IMR-90 (cell line): ENCODE measurements around the gene DNAH6. TPM values are rescaled to one million over a fixed set of nuclear protein-coding genes. Genes with fewer than 3 reads are reported as not detected.

Experiments
- ATAC-seq: fragments of 200-7000 bp; cut with Tn5 transposase; 2 replicates; pipeline ENCODE4 v1.9.1; 2020; ENCODE audit warnings: low read depth, mild to moderate bottlenecking, moderate library complexity
- BruUV-seq: library from RNA; stranded (reverse); fragments of 400-500 nt; replicated peaks from 2 replicates; lab custom pipeline; 2021; lab: Mats Ljungman, UMichigan
- CTCF ChIA-PET: fragments of 300-600 bp; formaldehyde crosslinking; extraction: SDS; loops from one replicate; lab custom pipeline; 2021; ENCODE audit warnings: antibody characterized with exemption; lab: Yijun Ruan, JAX
- POLR2A ChIA-PET: fragments of 300-600 bp; sonication (Branson Sonifier 250); formaldehyde crosslinking; loops from one replicate; lab custom pipeline; 2022; ENCODE audit warnings: antibody characterized with exemption; ENCODE audit not compliant: unreplicated experiment; lab: Charles Lee
- DNase-seq: peaks from one replicate; pipeline ENCODE4 v3.0.0; 2013
- H2AFZ ChIP-seq: replicated peaks from 2 replicates; pipeline ENCODE3; 2013; ENCODE audit warnings: low read length, mild to moderate bottlenecking; ENCODE audit not compliant: poor library complexity
- H2AK5ac ChIP-seq: 2 replicates; pipeline ENCODE4 v1.6.1; 2013; ENCODE audit warnings: low read depth, low read length, inconsistent platforms
- H2AK9ac ChIP-seq: replicated peaks from 2 replicates; pipeline ENCODE3; 2013; ENCODE audit warnings: mild to moderate bottlenecking, low read depth, low read length, moderate library complexity; ENCODE audit not compliant: poor library complexity
- H2BK120ac ChIP-seq: 2 replicates; pipeline ENCODE4 v1.6.1; 2013; ENCODE audit warnings: low read depth, low read length, inconsistent platforms
- H2BK15ac ChIP-seq: 3 replicates; pipeline ENCODE4 v1.6.1; 2013; ENCODE audit warnings: low read depth, low read length, inconsistent platforms
- H2BK20ac ChIP-seq: 2 replicates; pipeline ENCODE4 v1.6.1; 2013; ENCODE audit warnings: low read depth, mild to moderate bottlenecking, inconsistent platforms, low read length, moderate library complexity
- H2BK5ac ChIP-seq: 2 replicates; pipeline ENCODE4 v1.6.1; 2013; ENCODE audit warnings: mild to moderate bottlenecking, low read depth, low read length, inconsistent platforms; ENCODE audit not compliant: poor library complexity, severe bottlenecking
- H3K14ac ChIP-seq: replicated peaks from 2 replicates; pipeline ENCODE4 v1.6.1; 2013; ENCODE audit warnings: low read depth, low read length, inconsistent platforms
- H3K18ac ChIP-seq: 2 replicates; pipeline ENCODE4 v1.6.1; 2013; ENCODE audit warnings: low read depth, low read length, control low read depth
- H3K23ac ChIP-seq: 2 replicates; pipeline ENCODE4 v1.6.1; 2013; ENCODE audit warnings: low read depth, low read length, inconsistent platforms
- H3K27ac ChIP-seq: 2 replicates; pipeline ENCODE4 v1.5.1; 2013; ENCODE audit warnings: mild to moderate bottlenecking, control low read depth, low read length; ENCODE audit not compliant: insufficient read depth
- H3K27me3 ChIP-seq: 2 replicates; pipeline ENCODE4 v1.6.1; 2013; ENCODE audit warnings: low read length; ENCODE audit not compliant: control insufficient read depth, insufficient read depth
- H3K36me3 ChIP-seq: 2 replicates; pipeline ENCODE4 v1.6.1; 2013; ENCODE audit warnings: low read length, mixed read lengths; ENCODE audit not compliant: control insufficient read depth, insufficient read depth
- H3K4ac ChIP-seq: 2 replicates; pipeline ENCODE4 v1.6.1; 2013; ENCODE audit warnings: low read depth, low read length, inconsistent platforms
- H3K4me1 ChIP-seq: 2 replicates; pipeline ENCODE4 v1.6.1; 2013; ENCODE audit warnings: low read length, mixed read lengths; ENCODE audit not compliant: control insufficient read depth, insufficient read depth
- H3K4me2 ChIP-seq: 2 replicates; pipeline ENCODE4 v1.6.1; 2013; ENCODE audit warnings: low read depth, mild to moderate bottlenecking, control low read depth, low read length, moderate library complexity
- H3K4me3 ChIP-seq: 2 replicates; pipeline ENCODE4 v1.5.1; 2013; ENCODE audit warnings: low read depth, mild to moderate bottlenecking, control low read depth, low read length, moderate library complexity; ENCODE audit not compliant: insufficient read depth
- H3K56ac ChIP-seq: 2 replicates; pipeline ENCODE4 v1.6.1; 2013; ENCODE audit warnings: low read length, inconsistent platforms; ENCODE audit not compliant: insufficient read depth; ENCODE audit errors: extremely low read depth
- H3K79me1 ChIP-seq, 2 experiments: 2 replicates each; pipeline ENCODE4 v1.6.1; 2013; ENCODE audit warnings: low read length in 2 of 2, inconsistent platforms in 1 of 2, low read depth in 1 of 2
- H3K9ac ChIP-seq: 2 replicates; pipeline ENCODE4 v1.6.1; 2013; ENCODE audit warnings: low read depth, low read length, control low read depth
- H3K9me1 ChIP-seq: 2 replicates; pipeline ENCODE4 v1.6.1; 2013; ENCODE audit warnings: low read length, inconsistent platforms; ENCODE audit not compliant: insufficient read depth
- H3K9me3 ChIP-seq: 2 replicates; pipeline ENCODE4 v1.6.1; 2013; ENCODE audit warnings: low read length; ENCODE audit not compliant: control insufficient read depth, insufficient read depth
- H4K20me1 ChIP-seq: 2 replicates; pipeline ENCODE4 v1.6.1; 2013; ENCODE audit warnings: low read length, inconsistent platforms; ENCODE audit not compliant: insufficient read depth
- H4K5ac ChIP-seq: 2 replicates; pipeline ENCODE4 v1.6.1; 2013; ENCODE audit warnings: mild to moderate bottlenecking, low read depth, low read length, control low read depth
- H4K8ac ChIP-seq, 2 experiments: 2 replicates each; pipeline ENCODE4 v1.6.1; 2013; ENCODE audit warnings: low read depth in 2 of 2, low read length in 2 of 2, control low read depth in 1 of 2, inconsistent platforms in 1 of 2
- H4K91ac ChIP-seq: 2 replicates; pipeline ENCODE4 v1.6.1; 2013; ENCODE audit warnings: low read depth, low read length, inconsistent platforms; ENCODE audit not compliant: insufficient read depth
- NFE2L2 ChIP-seq: fragments of 150-350 bp; IDR thresholded peaks from 2 replicates; pipeline ENCODE4 v1.6.1; 2016; ENCODE audit warnings: low read depth, mild to moderate bottlenecking, low read length
- RFX5 ChIP-seq: IDR thresholded peaks from 2 replicates; pipeline ENCODE4 v1.8.0; 2012; ENCODE audit warnings: low read depth, mild to moderate bottlenecking, low read length, moderate library complexity
- dilution Hi-C: fragments of 300-500 bp; cut with HindIII; formaldehyde crosslinking; loops from one replicate; pipeline ENCODE4 v1.14.3; 2018; ENCODE audit warnings: low sequenced_read_pairs; ENCODE audit not compliant: unreplicated experiment
- in situ Hi-C: fragments of 300-500 bp; cut with MboI; formaldehyde crosslinking; loops from 3 replicates; pipeline ENCODE4 v1.14.3; 2019; ENCODE audit warnings: low sequenced_read_pairs, inconsistent platforms, mixed read lengths
- intact Hi-C: fragments of 100-400 bp; cut with micrococcal nuclease; formaldehyde crosslinking; loops from 2 replicates; pipeline ENCODE4 v1.10.0; 2022
- polyA plus RNA-seq, 3 experiments: library from polyadenylated mRNA; depleted of rRNA; stranded (reverse); fragments of >200 nt; gene quantifications; 2 replicates each; pipeline ENCODE4 v1.2.3, GENCODE V29; 2012; ENCODE audit warnings: low replicate concordance in 1 of 3
- total RNA-seq: library from RNA; depleted of rRNA; stranded (reverse); fragments of >200 nt; gene quantifications from 2 replicates; pipeline ENCODE4 v1.2.3, GENCODE V29; 2012
- TF ChIP-seq, protein P1 (sequence below): conservative IDR thresholded peaks from 2 replicates; pipeline ENCODE4 v1.5.1; 2012; ENCODE audit warnings: mild to moderate bottlenecking, low read depth, low read length, improper control_type of control experiment

The DNAH6 gene
- total and polyA plus RNA-seq, 2 of the 4 experiments (the other 2 are of a cell fraction): under 0.01 to 0.07 TPM

- intact Hi-C loops: no loop called here
- no peak overlapping the region for H3K56ac ChIP-seq
Measured at GRCh38 chr2:84629550-84629949, 113.3 kb downstream of the DNAH6 start.

More at GRCh38 chr2:84629550-84629949, 113.3 kb downstream of the DNAH6 start:
- Histone ChIP-seq H3K79me1 (no peaks in the 10 kb centered on the region), H3K9me3 (no peaks in the 10 kb centered on the region), H3K4me2 (no peak overlapping the region), H2BK120ac (no peak overlapping the region), H3K14ac (no peak overlapping the region), H2BK20ac (no peak overlapping the region), H4K91ac (no peak overlapping the region), H3K27me3 (peaks cover 6% of the 10 kb centered on the region), H4K5ac (no peak overlapping the region), H2BK15ac (no peak overlapping the region), H4K20me1 (no peaks in the 10 kb centered on the region), H3K36me3 (no peaks in the 10 kb centered on the region), H3K4me1 (no peaks in the 10 kb centered on the region), H3K9me1 (no peaks in the 10 kb centered on the region), H2BK5ac (no peak overlapping the region), H2AFZ (no peak overlapping the region), H3K27ac (no peak overlapping the region), H4K8ac (no peak overlapping the region), H3K23ac (no peak overlapping the region), H3K4ac (no peak overlapping the region), H3K9ac (no peak overlapping the region), H2AK9ac (no peak overlapping the region), H3K4me3 (no peak overlapping the region), H2AK5ac (no peak overlapping the region), H3K18ac (no peak overlapping the region)
- ATAC-seq (no peak), DNase-seq (no peak)
- CTCF ChIA-PET: no interaction called here
- no peak for TF ChIP-seq RFX5
- TF ChIP-seq, protein P1, sequence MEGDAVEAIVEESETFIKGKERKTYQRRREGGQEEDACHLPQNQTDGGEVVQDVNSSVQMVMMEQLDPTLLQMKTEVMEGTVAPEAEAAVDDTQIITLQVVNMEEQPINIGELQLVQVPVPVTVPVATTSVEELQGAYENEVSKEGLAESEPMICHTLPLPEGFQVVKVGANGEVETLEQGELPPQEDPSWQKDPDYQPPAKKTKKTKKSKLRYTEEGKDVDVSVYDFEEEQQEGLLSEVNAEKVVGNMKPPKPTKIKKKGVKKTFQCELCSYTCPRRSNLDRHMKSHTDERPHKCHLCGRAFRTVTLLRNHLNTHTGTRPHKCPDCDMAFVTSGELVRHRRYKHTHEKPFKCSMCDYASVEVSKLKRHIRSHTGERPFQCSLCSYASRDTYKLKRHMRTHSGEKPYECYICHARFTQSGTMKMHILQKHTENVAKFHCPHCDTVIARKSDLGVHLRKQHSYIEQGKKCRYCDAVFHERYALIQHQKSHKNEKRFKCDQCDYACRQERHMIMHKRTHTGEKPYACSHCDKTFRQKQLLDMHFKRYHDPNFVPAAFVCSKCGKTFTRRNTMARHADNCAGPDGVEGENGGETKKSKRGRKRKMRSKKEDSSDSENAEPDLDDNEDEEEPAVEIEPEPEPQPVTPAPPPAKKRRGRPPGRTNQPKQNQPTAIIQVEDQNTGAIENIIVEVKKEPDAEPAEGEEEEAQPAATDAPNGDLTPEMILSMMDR: no peak
- TF ChIP-seq NFE2L2: no peak
- POLR2A ChIA-PET: no interaction called here
- in situ Hi-C loops: no loop called here
- BruUV-seq: no TSS peak
- dilution Hi-C loops: no loop called here
